ENCODE measurements around the gene AGR3.
A peak's percentile ranks its signal among the peaks of the same experiment; 100 is the strongest.

The AGR3 gene

DNA sequence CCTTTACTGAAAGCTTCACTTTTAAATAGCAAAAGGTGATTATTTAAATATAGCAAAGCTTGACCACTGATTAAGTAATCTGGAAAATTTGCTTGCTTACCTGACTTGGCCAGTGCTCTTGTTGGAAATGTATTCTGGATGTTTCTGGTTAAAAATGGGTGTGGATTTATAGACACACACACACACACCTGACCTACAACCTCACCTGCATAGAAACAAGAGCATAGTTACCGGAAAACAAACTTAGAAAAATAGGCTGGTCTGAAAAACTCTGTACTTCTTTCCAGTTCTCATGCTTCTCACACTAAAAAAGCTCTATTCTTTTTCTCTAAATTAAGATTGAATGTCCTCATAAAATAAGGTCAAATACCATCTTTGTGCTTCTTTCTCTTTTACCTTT, at the start of gene AGR3:
TSS of gene AGR3 (minus strand) at position 140 of the 400 bp plus-strand sequence. CDS start 3,365 bp downstream, outside the sequence.
- no peak for DNase-seq

- DNase-seq: no peak
Measured at GRCh38 chr7:16930946-16931345, 49.2 kb upstream of the AGR3 start.

GRCh38 chr7:16929146-16929762, 47.5 kb upstream of the AGR3 start:
- DNase-seq: no peak

- DNase-seq: no peak
Measured at GRCh38 chr7:16926861-16927260, 45.1 kb upstream of the AGR3 start.

- no peak for DNase-seq
Measured at GRCh38 chr7:16926283-16926682, 44.5 kb upstream of the AGR3 start.

GRCh38 chr7:16925609-16926008, 43.8 kb upstream of the AGR3 start:
- DNase-seq: no peak

- DNase-seq: no peak
Measured at GRCh38 chr7:16923019-16923418, 41.2 kb upstream of the AGR3 start.

DNA sequence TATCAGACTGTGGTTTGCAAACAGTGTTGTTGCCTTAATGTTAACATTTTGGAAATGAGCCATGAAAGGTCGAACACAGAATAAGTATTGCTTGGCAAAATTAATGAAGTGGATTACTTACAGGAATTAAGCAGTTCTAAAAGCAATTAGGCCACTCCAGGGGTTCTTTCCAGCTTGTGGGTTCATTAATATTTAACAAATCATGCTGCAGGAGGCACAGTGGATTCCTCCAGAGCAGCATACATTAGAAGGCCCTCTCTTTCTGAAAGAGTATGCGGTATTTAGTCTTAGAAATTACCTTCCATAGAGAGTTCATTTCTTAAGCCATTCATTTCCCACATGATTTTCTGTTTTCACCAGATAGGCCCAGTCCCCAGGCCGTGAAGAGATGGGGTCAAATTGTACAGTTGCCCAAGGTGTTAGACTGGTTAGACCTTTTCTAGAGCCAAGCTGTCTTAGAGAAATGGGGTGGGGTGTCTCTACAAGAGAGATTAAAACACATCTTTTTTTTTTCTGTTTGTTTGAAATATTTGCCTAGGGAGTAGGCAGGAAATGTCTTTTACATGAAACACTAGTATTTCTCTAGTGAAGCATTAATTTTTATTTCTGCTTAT, 40.0 kb upstream of the AGR3 start:
- peak; percentile 28 for DNase-seq

DNA sequence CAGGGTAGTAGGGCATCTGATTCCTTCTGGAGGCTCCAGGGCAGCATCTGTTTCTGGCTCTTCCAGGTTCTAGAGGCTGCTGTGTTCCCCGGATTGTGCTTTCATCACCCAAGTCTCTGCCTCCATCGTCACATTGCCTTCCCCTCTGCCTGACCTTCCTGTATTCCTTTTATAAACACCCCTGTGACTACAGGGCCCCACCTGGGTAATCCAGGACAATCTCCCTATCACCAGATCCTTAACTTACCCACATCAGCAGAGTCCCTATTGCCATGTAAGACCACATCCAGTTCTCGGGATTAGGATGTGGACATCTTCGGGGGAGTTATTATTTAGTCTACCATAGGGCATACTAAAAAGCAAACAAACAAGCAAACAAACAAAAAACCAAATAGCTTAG, 39.4 kb upstream of the AGR3 start:
- no peak for DNase-seq

DNA sequence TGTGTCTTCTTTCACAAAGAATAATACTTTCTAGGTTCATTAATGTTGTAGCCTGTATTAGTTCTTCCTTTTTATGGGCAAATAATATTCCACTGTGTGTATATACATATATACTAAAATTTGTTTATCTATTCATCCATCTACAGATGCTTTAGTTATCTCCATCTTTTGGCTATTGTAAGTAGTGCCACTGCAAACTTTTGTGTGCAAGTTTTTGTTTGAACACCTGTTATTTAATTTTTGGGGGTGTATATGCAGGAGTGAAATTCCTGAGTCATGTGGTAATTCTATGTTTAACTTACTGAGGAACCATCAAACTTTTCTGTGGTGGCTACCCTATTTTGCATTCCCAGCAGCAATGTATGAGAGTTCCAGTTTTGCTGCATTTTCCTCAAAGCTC, 37.7 kb upstream of the AGR3 start:
- DNase-seq: no peak

DNA sequence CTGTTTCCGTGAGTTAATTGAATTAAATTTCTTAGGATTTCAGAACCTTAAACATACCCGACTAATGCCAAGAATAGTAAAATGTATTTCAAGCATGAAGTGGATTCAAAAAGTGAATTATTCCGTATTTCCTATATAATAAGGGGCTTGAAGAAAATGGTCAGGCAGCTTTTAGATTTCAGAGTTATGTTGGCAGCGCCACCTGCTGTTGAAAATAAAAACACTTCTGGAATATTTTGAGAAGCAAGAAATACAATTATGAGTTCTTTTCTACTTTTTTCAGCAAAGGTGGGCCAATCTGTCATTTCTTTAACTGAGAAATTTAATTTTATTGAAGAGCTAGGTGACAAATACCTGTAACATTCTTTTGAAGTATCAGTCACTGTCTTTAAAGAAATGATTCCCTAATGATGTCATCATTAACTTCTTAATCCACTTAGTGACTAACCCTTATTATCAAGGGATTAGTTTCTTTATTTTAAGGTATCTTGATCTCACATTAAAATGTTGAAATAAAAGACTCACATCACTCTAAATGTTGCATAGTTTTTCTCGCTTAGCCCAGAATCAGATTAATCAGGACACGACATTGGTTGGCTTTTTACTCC, 36.6 kb upstream of the AGR3 start:
- peak; percentile 40 for DNase-seq

DNA sequence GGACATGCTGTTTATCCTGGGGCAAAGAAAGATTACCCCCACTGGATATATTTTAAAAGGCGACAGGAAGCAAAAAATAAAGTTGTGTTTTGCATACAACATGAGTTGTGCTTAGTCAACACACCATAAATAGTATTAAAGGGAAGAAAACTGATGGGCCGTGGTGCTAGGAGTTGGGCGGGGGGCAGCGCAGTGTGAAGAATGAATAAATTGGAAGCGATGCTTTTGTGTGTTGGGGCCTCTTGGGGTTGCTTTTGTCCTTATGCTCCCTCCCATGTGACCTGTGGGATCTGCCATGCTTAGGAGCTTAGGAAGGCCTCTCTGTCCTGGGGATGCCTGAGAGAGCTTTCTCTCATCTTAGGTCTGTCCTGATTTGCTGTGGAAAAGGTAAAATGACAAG, 35.0 kb upstream of the AGR3 start:
- no peak for DNase-seq

DNA sequence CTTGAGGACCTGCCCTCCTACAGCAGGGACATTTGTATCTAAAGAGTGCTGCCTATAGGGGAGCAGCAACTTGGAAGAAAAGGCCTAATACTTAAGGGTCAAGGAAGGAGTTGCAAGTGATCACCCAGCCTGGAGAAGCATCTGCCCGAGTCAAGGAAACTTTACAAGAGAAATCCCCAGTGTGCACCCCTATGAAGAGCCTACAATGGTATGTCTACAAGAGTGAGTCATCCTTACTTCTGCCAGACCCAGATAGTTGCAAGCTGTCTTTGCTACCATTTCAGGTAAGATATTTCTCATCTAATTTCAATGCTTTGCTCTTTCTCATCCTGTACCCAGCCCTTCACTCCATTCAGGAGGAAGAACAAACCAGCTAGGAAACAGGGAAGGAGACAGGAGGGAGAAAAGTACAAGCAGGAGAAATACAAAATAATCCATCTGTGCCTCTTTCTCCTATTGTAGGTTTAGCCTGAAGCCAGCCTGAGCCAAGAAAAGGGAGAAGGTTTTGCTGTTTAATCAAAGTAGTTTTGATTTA, 34.4 kb upstream of the AGR3 start:
- DNase-seq: no peak

- DNase-seq: no peak
Measured at GRCh38 chr7:16915405-16915804, 33.6 kb upstream of the AGR3 start.

GRCh38 chr7:16914771-16915170, 33.0 kb upstream of the AGR3 start:
- no peak for DNase-seq

DNA sequence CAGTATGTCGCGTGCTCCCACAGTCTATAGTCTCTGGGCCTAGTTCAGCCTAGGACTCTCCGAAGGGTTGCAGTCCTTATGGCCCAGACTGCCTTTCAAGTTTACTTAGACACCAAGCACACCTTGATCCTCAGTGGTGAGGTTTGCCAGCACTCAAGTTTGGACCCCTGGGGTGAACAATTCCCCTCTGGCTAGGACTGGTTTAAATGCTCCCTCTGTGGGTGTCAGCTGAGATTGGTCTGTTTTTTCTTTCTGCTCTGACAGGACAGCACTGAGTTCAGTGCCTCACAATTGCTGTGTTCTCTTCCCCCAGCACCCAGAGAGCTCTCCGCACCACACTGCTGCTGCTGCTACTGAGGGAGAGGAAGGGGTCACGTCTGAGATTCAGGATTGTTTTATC, 31.9 kb upstream of the AGR3 start:
- no peak for DNase-seq

- no peak for DNase-seq
Measured at GRCh38 chr7:16912540-16912939, 30.8 kb upstream of the AGR3 start.

DNA sequence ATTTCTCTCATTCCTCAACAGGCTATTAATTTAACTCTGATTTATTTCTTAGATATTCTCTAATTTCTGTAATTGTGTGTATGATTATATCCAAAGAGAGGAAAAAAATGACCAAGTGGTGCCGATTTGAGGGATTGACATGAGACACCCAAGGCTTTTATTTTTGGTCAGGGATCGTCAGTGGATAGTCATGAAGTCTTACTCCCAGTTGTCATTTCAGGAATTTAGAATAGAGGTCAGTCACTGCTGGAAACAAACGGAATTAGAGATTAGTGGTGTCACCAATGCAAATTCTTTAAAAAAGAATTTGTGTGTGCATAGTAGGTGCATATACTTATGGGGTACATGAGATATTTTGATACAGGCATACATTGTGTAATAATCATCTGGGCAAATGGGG, 26.8 kb upstream of the AGR3 start:
- DNase-seq: no peak

DNA sequence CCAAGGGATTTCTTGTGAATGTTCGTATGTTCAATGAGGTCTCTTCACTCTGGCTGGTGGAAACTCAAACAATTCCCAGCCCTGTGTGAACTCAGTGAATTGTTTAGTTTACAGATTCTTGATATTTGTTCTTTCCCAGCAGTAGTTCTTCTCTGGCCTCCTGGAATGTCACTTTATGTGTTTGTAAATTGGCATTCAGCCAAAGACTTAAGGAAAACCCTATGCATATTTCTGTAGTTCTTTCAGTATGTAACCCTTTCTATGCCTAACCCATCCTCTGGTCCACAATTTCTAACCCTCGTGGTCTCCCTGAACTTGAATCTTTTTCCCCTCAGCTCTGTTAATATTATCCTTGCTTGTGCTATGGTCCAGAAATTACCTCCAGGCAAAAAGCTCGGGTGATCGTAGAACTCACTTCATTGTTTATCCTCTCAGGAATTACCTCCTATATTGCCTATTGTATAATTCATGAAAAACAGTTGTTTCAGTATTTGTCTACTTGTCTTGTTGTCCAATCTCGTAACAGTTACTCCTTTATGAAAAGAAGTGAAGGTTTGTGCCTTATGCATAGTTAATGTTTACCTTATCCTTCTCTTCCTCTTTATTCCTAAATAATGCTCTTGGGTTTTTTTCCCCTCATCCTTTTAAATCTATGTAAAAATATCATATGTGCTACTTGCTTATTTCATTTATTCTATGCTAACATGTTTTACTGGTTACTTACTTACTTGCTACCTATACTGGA, 23.7 kb upstream of the AGR3 start:
- no peak for DNase-seq

GRCh38 chr7:16904076-16904475, 22.3 kb upstream of the AGR3 start:
- DNase-seq: no peak

- no peak for DNase-seq
Measured at GRCh38 chr7:16900209-16900768, 18.5 kb upstream of the AGR3 start.

GRCh38 chr7:16891874-16892643, 10.3 kb upstream of the AGR3 start:
- no peak for DNase-seq

- DNase-seq: no peak
Measured at GRCh38 chr7:16891338-16891737, 9.6 kb upstream of the AGR3 start.

All from retina (tissue), 1 donor.